A549 (cell line): ENCODE results near the gene LARGE2. TPM values are rescaled to one million over a fixed set of nuclear protein-coding genes. Genes with fewer than 3 reads are reported as not detected.
"Not testable (repeated sequence)": the region's sequence is repeated elsewhere in the genome, so short reads cannot be mapped to it uniquely, and the experiment has no call there.

Experiments
- ATAC-seq, 2 experiments: fragments of 200-7000 bp in 1 of 2; fragments of >200 bp in 1 of 2; cut with Nextera tagmentation in 1 of 2; cut with Tn5 transposase in 1 of 2; 3 replicates each; pipeline versions ENCODE4 v1.8.0 to v1.9.1; 2018 to 2020; ENCODE audit warnings: mild to moderate bottlenecking in 1 of 2, moderate library complexity in 1 of 2
- CTCF ChIA-PET: fragments of 300-600 bp; sonication (Branson Sonifier 250); formaldehyde crosslinking; extraction: SDS; loops from one replicate; lab custom pipeline; 2021; ENCODE audit warnings: antibody characterized with exemption, inconsistent platforms; lab: Yijun Ruan, JAX
- POLR2A ChIA-PET: fragments of 350-600 bp; formaldehyde crosslinking; extraction: SDS; loops from one replicate; lab custom pipeline; 2021; ENCODE audit warnings: antibody characterized with exemption, inconsistent platforms; lab: Yijun Ruan, JAX
- DNase-seq, 2 experiments: peaks; one replicate each; pipeline versions ENCODE4 v3.0.0 to v3.0.0-alpha.2; 2011 to 2016; ENCODE audit warnings: low read depth in 1 of 2, low spot score in 1 of 2
- FAIRE-seq: peaks from 2 replicates; lab custom pipeline; 2011; peaks lifted over from hg19 to GRCh38; lab: Jason Lieb, UNC
- H3K27ac ChIP-seq, 2 experiments: fragments of >200 bp; sonication (Bioruptor Twin); formaldehyde crosslinking; 3 replicates each; pipeline ENCODE4 v1.5.1; 2016 to 2017
- H3K4me1 ChIP-seq: fragments of >200 bp; sonication (Bioruptor Twin); formaldehyde crosslinking; 3 replicates; pipeline ENCODE4 v1.6.1; 2016
- H3K4me2 ChIP-seq: fragments of >200 bp; sonication (Bioruptor Twin); formaldehyde crosslinking; 3 replicates; pipeline ENCODE4 v1.6.1; 2016
- H3K4me3 ChIP-seq: fragments of >200 bp; sonication (Bioruptor Twin); formaldehyde crosslinking; 3 replicates; pipeline ENCODE4 v1.5.1; 2016
- H3K9me3 ChIP-seq: fragments of >200 bp; sonication (Bioruptor Twin); formaldehyde crosslinking; 3 replicates; pipeline ENCODE4 v1.6.1; 2016
- CEBPB ChIP-seq, 2 experiments: fragments of >200 bp in 1 of 2; sonication (Bioruptor Twin) in 1 of 2; formaldehyde crosslinking in 1 of 2; IDR thresholded peaks; 2 replicates each; pipeline ENCODE4 v1.6.1; 2012 to 2016
- CHD4 ChIP-seq: fragments of 200-600 bp; sonication (generic); IDR thresholded peaks from 2 replicates; pipeline ENCODE4 v1.6.1; 2016; ENCODE audit warnings: antibody characterized with exemption, mild to moderate bottlenecking, borderline replicate concordance
- EHF ChIP-seq: fragments of 250-450 bp; sonication (Bioruptor Pico); IDR thresholded peaks from 2 replicates; pipeline ENCODE4 v1.5.0; 2020; ENCODE audit warnings: mild to moderate bottlenecking
- EHMT2 ChIP-seq: fragments of 200-600 bp; sonication (generic); IDR thresholded peaks from 2 replicates; pipeline ENCODE4 v1.6.1; 2016; ENCODE audit warnings: antibody characterized with exemption, low read depth, mild to moderate bottlenecking, moderate library complexity
- EP300 ChIP-seq, 2 experiments: fragments of >200 bp; sonication (Bioruptor Twin); formaldehyde crosslinking; IDR thresholded peaks; 2 replicates in 1 of 2; 3 replicates in 1 of 2; pipeline ENCODE4 v1.6.1; 2016 to 2017
- ESRRA ChIP-seq: fragments of 150-350 bp; IDR thresholded peaks from 2 replicates; pipeline ENCODE4 v1.6.1; 2014; ENCODE audit warnings: mild to moderate bottlenecking, low read length, borderline replicate concordance
- FOSB ChIP-seq: fragments of 250-450 bp; sonication (Bioruptor Pico); IDR thresholded peaks from 2 replicates; pipeline ENCODE4 v1.5.0; 2020; ENCODE audit warnings: mild to moderate bottlenecking, moderate library complexity
- FOSL2 ChIP-seq, 2 experiments: fragments of 450-650 bp in 1 of 2; fragments of >200 bp in 1 of 2; sonication (Bioruptor Twin) in 1 of 2; formaldehyde crosslinking; IDR thresholded peaks; 2 replicates each; pipeline versions ENCODE4 v1.5.0 to v1.6.1; 2016 to 2020; ENCODE audit warnings: mild to moderate bottlenecking in 1 of 2, moderate library complexity in 1 of 2
- GATA3 ChIP-seq: IDR thresholded peaks from 2 replicates; pipeline ENCODE4 v1.6.1; 2012; ENCODE audit warnings: borderline replicate concordance
- HDAC2 ChIP-seq: fragments of 200-600 bp; sonication (generic); IDR thresholded peaks from 2 replicates; pipeline ENCODE4 v1.6.1; 2016
- HOXA7 ChIP-seq: fragments of 250-450 bp; sonication (Bioruptor Pico); IDR thresholded peaks from 2 replicates; pipeline ENCODE4 v1.5.0; 2020; ENCODE audit warnings: mild to moderate bottlenecking, moderate library complexity
- HOXB13 ChIP-seq: fragments of 250-450 bp; sonication (Bioruptor Pico); IDR thresholded peaks from 2 replicates; pipeline ENCODE4 v1.5.0; 2020; ENCODE audit warnings: low read depth, mild to moderate bottlenecking, moderate library complexity
- HOXB5 ChIP-seq: fragments of 250-450 bp; sonication (Bioruptor Pico); IDR thresholded peaks from 2 replicates; pipeline ENCODE4 v1.5.0; 2020; ENCODE audit warnings: mild to moderate bottlenecking, moderate library complexity
- JUNB ChIP-seq: fragments of >200 bp; sonication (Bioruptor Twin); formaldehyde crosslinking; IDR thresholded peaks from 2 replicates; pipeline ENCODE4 v1.6.1; 2016
- MYC ChIP-seq: IDR thresholded peaks from 2 replicates; pipeline ENCODE4 v1.6.1; 2012; ENCODE audit warnings: mild to moderate bottlenecking, inconsistent platforms, low read length, improper control_type of control experiment, borderline replicate concordance
- NR3C1 ChIP-seq: fragments of >200 bp; sonication (Bioruptor Twin); formaldehyde crosslinking; IDR thresholded peaks from 3 replicates; pipeline ENCODE4 v1.6.1; 2017
- POLR2A ChIP-seq: IDR thresholded peaks from 2 replicates; pipeline ENCODE4 v1.6.1; 2012; ENCODE audit warnings: mild to moderate bottlenecking, low read length
- POLR2AphosphoS2 ChIP-seq: conservative IDR thresholded peaks from 2 replicates; pipeline ENCODE4 v1.6.1; 2012; ENCODE audit warnings: low read length, improper control_type of control experiment, inconsistent platforms
- SREBF2 ChIP-seq: fragments of 450-650 bp; IDR thresholded peaks from 2 replicates; pipeline ENCODE4 v1.6.1; 2014; ENCODE audit warnings: mild to moderate bottlenecking, moderate library complexity
- ZC3H11A ChIP-seq: fragments of 450-650 bp; IDR thresholded peaks from 2 replicates; pipeline ENCODE4 v1.6.1; 2014; ENCODE audit warnings: antibody characterized with exemption, mild to moderate bottlenecking
- WGBS: methylation state at CpG from one replicate; pipeline ENCODE4 v1.1.6; 2017; ENCODE audit errors: missing lambda C conversion rate; 5-methylcytosine and 5-hydroxymethylcytosine counted together
- polyA plus RNA-seq, 4 experiments: library from polyadenylated mRNA; depleted of rRNA in 3 of 4; stranded (reverse); fragments of >200 nt; fragmentation: RNase III in 1 of 4; extraction: RNeasy Plus Mini Kit Qiagen cat#74134 plus additional on column Dnase treatment in 1 of 4; gene quantifications; 2 replicates in 3 of 4; 3 replicates in 1 of 4; pipeline ENCODE4 v1.2.3, GENCODE V29; 2011 to 2017
- TF ChIP-seq, protein P1 (sequence below): fragments of >200 bp; sonication (Bioruptor Twin); formaldehyde crosslinking; IDR thresholded peaks from 3 replicates; pipeline ENCODE4 v1.6.1; 2016
- TF ChIP-seq, protein P2 (sequence below): fragments of 200-600 bp; sonication (generic); IDR thresholded peaks from 2 replicates; pipeline ENCODE4 v1.6.1; 2016; ENCODE audit warnings: antibody characterized with exemption, mild to moderate bottlenecking, moderate library complexity
- TF ChIP-seq, protein P3 (sequence below): IDR thresholded peaks from 2 replicates; pipeline ENCODE4 v1.6.1; 2012

The LARGE2 gene
- polyA plus RNA-seq, 2 of the 4 experiments (the other 2 are of a cell fraction), result 0.97 to 2.3 TPM

DNA sequence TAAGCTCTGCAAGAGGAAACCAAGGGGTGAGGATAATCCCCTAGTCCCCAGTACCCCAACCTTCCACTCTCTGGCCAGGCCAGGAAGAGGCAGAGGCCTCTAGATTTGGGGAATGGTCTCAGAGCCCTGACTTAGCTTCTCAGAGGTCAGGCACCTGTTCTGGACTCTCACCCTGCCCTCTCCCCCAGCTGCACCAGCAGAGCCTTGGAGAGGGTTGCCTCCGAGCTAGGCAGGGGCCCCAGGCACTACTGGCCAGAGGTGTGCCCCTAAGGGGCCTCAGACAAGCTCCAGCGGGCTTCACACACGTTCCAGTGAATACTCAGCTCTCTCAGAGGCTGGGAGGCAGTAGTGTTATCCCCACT lies 23.4 kb upstream of the LARGE2 start:
- POLR2A ChIA-PET, result interaction anchor here (0.8 to 0.9 kb wide), 2 partner anchors 10 to 19 kb away, joined by 3 read pairs; partner anchors contain the start of gene PEX16
- H3K4me3 ChIP-seq, result peak overlapping the region; percentile 57
- no peak for ATAC-seq
- no peak for FAIRE-seq
- H3K4me2 ChIP-seq, result peak overlapping the region; percentile 73
- TF ChIP-seq FOSL2 (IDR thresholded peaks at IDR 0.05) (no peak), FOSL2 (CRISPR knock-in tag; IDR thresholded peaks at IDR 0.05) (no peak), NR3C1 (no peak), JUNB (no peak), SREBF2 (no peak), ZC3H11A (no peak), FOSB (CRISPR knock-in tag) (no peak), HOXB13 (CRISPR knock-in tag) (no peak), POLR2A (no peak), CHD4 (no peak), EP300 (IDR thresholded peaks at IDR 0.05) (no peak), EHMT2 (no peak; the same call in 1 of the 2 replicates)
- TF ChIP-seq, protein P1, sequence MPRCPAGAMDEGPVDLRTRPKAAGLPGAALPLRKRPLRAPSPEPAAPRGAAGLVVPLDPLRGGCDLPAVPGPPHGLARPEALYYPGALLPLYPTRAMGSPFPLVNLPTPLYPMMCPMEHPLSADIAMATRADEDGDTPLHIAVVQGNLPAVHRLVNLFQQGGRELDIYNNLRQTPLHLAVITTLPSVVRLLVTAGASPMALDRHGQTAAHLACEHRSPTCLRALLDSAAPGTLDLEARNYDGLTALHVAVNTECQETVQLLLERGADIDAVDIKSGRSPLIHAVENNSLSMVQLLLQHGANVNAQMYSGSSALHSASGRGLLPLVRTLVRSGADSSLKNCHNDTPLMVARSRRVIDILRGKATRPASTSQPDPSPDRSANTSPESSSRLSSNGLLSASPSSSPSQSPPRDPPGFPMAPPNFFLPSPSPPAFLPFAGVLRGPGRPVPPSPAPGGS, result no peak
- peak overlapping the region; percentile 86 to 89; a peak in 5 of 6 replicates for H3K27ac ChIP-seq
- CTCF ChIA-PET, result interaction anchor here (0.5 to 2.2 kb wide), 6 partner anchors 10 to 56 kb away, joined by 3 to 8 read pairs (median 4); partner anchors contain the start of gene PEX16
- H3K4me1 ChIP-seq, result peaks cover 12% of the 10 kb centered on the region; the same call in 2 of the 3 replicates
- no peaks in the 10 kb centered on the region for H3K9me3 ChIP-seq
- no peak for DNase-seq
- WGBS, result 10% methylated on average over 2 of the region's 3 CpGs

DNA sequence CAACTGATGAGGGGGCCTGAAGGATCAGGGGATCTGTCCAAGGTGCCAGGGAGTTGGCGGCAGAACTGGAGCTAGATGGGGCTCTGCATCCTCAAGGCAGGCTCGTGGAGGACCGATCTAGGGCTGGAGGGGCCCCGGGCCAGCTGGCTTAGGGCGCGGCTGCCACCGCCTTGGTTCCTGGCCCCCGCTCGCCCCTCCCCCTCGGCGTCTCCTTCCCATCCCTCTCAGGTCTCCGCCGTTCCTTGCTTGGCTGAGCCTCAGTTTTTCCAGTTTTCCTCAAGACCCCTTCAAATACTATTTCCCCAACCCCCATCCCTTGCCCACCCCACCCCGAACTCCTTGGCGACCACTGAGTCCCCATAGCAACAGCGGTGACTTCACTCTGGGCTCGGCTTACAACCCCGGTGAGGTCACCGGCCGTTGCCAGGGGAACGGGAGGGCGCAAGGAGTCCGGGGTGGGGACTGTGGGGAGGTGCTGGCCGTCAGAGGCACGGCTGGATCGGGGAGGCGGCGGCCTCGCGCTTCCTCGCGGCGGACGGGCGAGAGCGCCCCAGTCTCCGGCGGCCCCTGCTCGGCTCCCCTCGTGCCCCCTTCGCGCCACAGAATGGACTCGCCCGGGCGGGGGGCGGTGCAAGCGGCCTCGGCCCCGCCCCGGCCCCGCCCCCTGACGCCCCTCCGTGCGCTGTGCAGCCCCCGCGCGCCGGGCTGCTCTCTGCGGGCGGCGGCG lies 22.8 kb upstream of the LARGE2 start:
- H3K9me3 ChIP-seq, result no peaks in the 10 kb centered on the region
- 5% methylated on average over 12 of the region's 62 CpGs for WGBS
- peak; percentile 82 to 85 for DNase-seq
- no peak for TF ChIP-seq MYC
- no peak for TF ChIP-seq POLR2AphosphoS2
- TF ChIP-seq FOSL2 (IDR thresholded peaks at IDR 0.05), result no peak
- TF ChIP-seq FOSL2 (CRISPR knock-in tag; IDR thresholded peaks at IDR 0.05), result peak; percentile 49; the same call in 1 of the 2 replicates
- TF ChIP-seq ESRRA, result no peak
- peak; percentile 67 for TF ChIP-seq GATA3
- no peak for TF ChIP-seq CEBPB (IDR thresholded peaks at IDR 0.05)
- no peak for TF ChIP-seq HDAC2
- no peak for TF ChIP-seq CHD4
- TF ChIP-seq EHMT2, result 0 out of 2 replicates have a peak, but pooled peaks have one; percentile 60
- no peak for TF ChIP-seq HOXB5 (CRISPR knock-in tag)
- TF ChIP-seq, protein P2, sequence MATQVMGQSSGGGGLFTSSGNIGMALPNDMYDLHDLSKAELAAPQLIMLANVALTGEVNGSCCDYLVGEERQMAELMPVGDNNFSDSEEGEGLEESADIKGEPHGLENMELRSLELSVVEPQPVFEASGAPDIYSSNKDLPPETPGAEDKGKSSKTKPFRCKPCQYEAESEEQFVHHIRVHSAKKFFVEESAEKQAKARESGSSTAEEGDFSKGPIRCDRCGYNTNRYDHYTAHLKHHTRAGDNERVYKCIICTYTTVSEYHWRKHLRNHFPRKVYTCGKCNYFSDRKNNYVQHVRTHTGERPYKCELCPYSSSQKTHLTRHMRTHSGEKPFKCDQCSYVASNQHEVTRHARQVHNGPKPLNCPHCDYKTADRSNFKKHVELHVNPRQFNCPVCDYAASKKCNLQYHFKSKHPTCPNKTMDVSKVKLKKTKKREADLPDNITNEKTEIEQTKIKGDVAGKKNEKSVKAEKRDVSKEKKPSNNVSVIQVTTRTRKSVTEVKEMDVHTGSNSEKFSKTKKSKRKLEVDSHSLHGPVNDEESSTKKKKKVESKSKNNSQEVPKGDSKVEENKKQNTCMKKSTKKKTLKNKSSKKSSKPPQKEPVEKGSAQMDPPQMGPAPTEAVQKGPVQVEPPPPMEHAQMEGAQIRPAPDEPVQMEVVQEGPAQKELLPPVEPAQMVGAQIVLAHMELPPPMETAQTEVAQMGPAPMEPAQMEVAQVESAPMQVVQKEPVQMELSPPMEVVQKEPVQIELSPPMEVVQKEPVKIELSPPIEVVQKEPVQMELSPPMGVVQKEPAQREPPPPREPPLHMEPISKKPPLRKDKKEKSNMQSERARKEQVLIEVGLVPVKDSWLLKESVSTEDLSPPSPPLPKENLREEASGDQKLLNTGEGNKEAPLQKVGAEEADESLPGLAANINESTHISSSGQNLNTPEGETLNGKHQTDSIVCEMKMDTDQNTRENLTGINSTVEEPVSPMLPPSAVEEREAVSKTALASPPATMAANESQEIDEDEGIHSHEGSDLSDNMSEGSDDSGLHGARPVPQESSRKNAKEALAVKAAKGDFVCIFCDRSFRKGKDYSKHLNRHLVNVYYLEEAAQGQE, result peak; percentile 89
- TF ChIP-seq EHF (CRISPR knock-in tag), result no peak
- TF ChIP-seq, protein P3, sequence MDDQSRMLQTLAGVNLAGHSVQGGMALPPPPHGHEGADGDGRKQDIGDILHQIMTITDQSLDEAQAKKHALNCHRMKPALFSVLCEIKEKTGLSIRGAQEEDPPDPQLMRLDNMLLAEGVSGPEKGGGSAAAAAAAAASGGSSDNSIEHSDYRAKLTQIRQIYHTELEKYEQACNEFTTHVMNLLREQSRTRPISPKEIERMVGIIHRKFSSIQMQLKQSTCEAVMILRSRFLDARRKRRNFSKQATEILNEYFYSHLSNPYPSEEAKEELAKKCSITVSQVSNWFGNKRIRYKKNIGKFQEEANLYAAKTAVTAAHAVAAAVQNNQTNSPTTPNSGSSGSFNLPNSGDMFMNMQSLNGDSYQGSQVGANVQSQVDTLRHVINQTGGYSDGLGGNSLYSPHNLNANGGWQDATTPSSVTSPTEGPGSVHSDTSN, result no peak
- TF ChIP-seq HOXA7, result no peak
- TF ChIP-seq, protein P1, result no peak
- TF ChIP-seq, all 56 proteins: peak for 4
- peak; percentile 69 to 83 for ATAC-seq
- no peak for FAIRE-seq
- Histone ChIP-seq H3K27ac (peak overlapping the region; percentile 86 to 89), H3K4me1 (peaks cover 12% of the 10 kb centered on the region; the same call in 2 of the 3 replicates), H3K4me2 (peak overlapping the region; percentile 73), H3K4me3 (peak overlapping the region; percentile 57)
- POLR2A ChIA-PET, result interaction anchor here (0.8 to 0.9 kb wide), 2 partner anchors 10 to 18 kb away, joined by 3 read pairs; partner anchors contain the start of gene PEX16
- CTCF ChIA-PET, result interaction anchor here (1.1 to 2.2 kb wide), 5 partner anchors 10 to 57 kb away, joined by 3 to 8 read pairs (median 4); partner anchors contain the start of gene PEX16

DNA sequence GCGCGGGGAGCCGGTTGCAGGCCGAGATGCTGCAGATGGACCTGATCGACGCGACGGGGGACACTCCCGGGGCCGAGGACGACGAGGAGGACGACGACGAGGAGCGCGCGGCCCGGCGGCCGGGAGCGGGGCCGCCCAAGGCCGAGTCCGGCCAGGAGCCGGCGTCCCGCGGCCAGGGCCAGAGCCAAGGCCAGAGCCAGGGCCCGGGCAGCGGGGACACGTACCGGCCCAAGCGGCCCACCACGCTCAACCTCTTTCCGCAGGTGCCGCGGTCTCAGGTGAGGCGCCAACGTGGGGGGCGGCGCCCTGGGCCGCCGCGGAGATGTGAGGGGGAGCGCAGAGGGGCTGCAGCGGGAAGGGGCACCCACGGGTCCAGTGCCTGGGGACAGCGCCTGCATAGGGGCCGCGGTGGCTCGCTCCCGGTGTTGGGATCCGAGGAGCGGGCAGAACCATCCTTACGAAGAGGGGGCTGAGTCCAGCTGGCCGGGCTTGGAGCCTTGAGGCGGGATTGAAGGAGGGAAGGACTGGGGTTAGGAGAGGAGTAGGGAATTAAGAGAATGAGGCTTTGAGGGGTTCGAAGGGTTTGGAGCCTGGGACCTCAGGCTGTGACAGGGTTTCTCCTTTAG lies 22.2 kb upstream of the LARGE2 start:
- H3K4me3 ChIP-seq, result peak overlapping the region; percentile 57
- peaks cover 12% of the 10 kb centered on the region; the same call in 2 of the 3 replicates for H3K4me1 ChIP-seq
- ATAC-seq, result peak; percentile 6 to 9; a peak in 4 of 6 replicates
- FAIRE-seq, H3K9me3 ChIP-seq, DNase-seq, POLR2A ChIA-PET: not testable (repeated sequence)
- CTCF ChIA-PET, result interaction anchor here (0.7 kb wide), 1 partner anchor 9 kb away, joined by 4 read pairs; no protein-coding TSS in a partner anchor
- H3K4me2 ChIP-seq, result peak overlapping the region; percentile 73
- WGBS, result 61% methylated on average over 7 of the region's 59 CpGs
- peak overlapping the region; percentile 86 to 89 for H3K27ac ChIP-seq
